Hepatocyte (in vitro differentiated cells): ENCODE measurements around the gene ASB1. TPM values are rescaled to one million over a fixed set of nuclear protein-coding genes. Genes with fewer than 3 reads are reported as not detected.

Source experiments
- DNase-seq: peaks from one replicate; pipeline ENCODE4 v3.0.0-alpha.2; 2016; ENCODE audit warnings: low spot score
- H2AFZ ChIP-seq: fragments of 200-600 bp; sonication (generic); 2 replicates; pipeline ENCODE4 v1.6.0; 2016; ENCODE audit warnings: antibody characterized with exemption, mild to moderate bottlenecking
- H3K27ac ChIP-seq: fragments of 200-600 bp; sonication (generic); 2 replicates; pipeline ENCODE4 v1.5.1; 2016; ENCODE audit warnings: mild to moderate bottlenecking
- H3K27me3 ChIP-seq: fragments of 200-600 bp; sonication (generic); 2 replicates; pipeline ENCODE4 v1.6.1; 2016
- H3K36me3 ChIP-seq: fragments of 200-600 bp; sonication (generic); replicated peaks from 2 replicates; pipeline ENCODE4 v1.5.1; 2016; ENCODE audit warnings: low read depth; ENCODE audit not compliant: insufficient read depth
- H3K4me1 ChIP-seq: fragments of 200-600 bp; sonication (generic); 2 replicates; pipeline ENCODE4 v1.5.1; 2016; ENCODE audit warnings: mild to moderate bottlenecking, moderate library complexity; ENCODE audit not compliant: insufficient read depth
- H3K4me2 ChIP-seq: fragments of 200-600 bp; sonication (generic); 2 replicates; pipeline ENCODE4 v1.6.0; 2016
- H3K4me3 ChIP-seq: fragments of 200-600 bp; sonication (generic); 2 replicates; pipeline ENCODE4 v1.5.1; 2016; ENCODE audit warnings: mild to moderate bottlenecking
- H3K79me2 ChIP-seq: fragments of 200-600 bp; sonication (generic); 2 replicates; pipeline ENCODE4 v1.6.0; 2017; ENCODE audit warnings: mild to moderate bottlenecking
- H3K9me2 ChIP-seq: fragments of 200-600 bp; sonication (generic); replicated peaks from 2 replicates; pipeline ENCODE4 v1.6.0; 2017; ENCODE audit warnings: mild to moderate bottlenecking; ENCODE audit not compliant: insufficient read depth
- H3K9me3 ChIP-seq: fragments of 200-600 bp; sonication (generic); 2 replicates; pipeline ENCODE4 v1.5.1; 2016; ENCODE audit warnings: low read depth, mild to moderate bottlenecking
- H4K20me1 ChIP-seq: fragments of 200-600 bp; sonication (generic); 2 replicates; pipeline ENCODE4 v1.6.0; 2016; ENCODE audit warnings: mild to moderate bottlenecking; ENCODE audit not compliant: insufficient read depth, poor library complexity, severe bottlenecking
- EZH2 ChIP-seq: fragments of 200-600 bp; sonication (generic); IDR thresholded peaks from 2 replicates; pipeline ENCODE4 v1.6.1; 2016; ENCODE audit warnings: antibody characterized with exemption, mild to moderate bottlenecking, borderline replicate concordance
- EZH2phosphoT487 ChIP-seq: fragments of 200-600 bp; sonication (generic); IDR thresholded peaks from one replicate; pipeline ENCODE4 v1.6.1; 2018; ENCODE audit warnings: antibody characterized with exemption, mild to moderate bottlenecking, low read depth, moderate library complexity; ENCODE audit not compliant: unreplicated experiment, severe bottlenecking
- WGBS: methylation state at CpG from one replicate; pipeline ENCODE4 v1.1.6; 2016; ENCODE audit warnings: low lambda C conversion rate; ENCODE audit errors: missing lambda C conversion rate; 5-methylcytosine and 5-hydroxymethylcytosine counted together
- polyA plus RNA-seq: library from polyadenylated mRNA; unstranded; fragments of >200 nt; fragmentation: Nextera tagmentation; extraction: Ambion mirVana; gene quantifications from 2 replicates; pipeline ENCODE4 v1.2.1, GENCODE V29; 2016
- total RNA-seq: library from RNA; depleted of rRNA; stranded (reverse); fragments of >200 nt; gene quantifications from 2 replicates; pipeline ENCODE4 v1.2.3, GENCODE V29; 2014
- TF ChIP-seq, protein P1 (sequence below): fragments of 200-600 bp; sonication (generic); IDR thresholded peaks from 2 replicates; pipeline ENCODE4 v1.5.1; 2016; ENCODE audit warnings: antibody characterized with exemption, mild to moderate bottlenecking; ENCODE audit not compliant: poor library complexity

ASB1 gene
- total and polyA plus RNA-seq, 2 experiments from 2014 or later: 13.0 to 27.9 TPM

DNA sequence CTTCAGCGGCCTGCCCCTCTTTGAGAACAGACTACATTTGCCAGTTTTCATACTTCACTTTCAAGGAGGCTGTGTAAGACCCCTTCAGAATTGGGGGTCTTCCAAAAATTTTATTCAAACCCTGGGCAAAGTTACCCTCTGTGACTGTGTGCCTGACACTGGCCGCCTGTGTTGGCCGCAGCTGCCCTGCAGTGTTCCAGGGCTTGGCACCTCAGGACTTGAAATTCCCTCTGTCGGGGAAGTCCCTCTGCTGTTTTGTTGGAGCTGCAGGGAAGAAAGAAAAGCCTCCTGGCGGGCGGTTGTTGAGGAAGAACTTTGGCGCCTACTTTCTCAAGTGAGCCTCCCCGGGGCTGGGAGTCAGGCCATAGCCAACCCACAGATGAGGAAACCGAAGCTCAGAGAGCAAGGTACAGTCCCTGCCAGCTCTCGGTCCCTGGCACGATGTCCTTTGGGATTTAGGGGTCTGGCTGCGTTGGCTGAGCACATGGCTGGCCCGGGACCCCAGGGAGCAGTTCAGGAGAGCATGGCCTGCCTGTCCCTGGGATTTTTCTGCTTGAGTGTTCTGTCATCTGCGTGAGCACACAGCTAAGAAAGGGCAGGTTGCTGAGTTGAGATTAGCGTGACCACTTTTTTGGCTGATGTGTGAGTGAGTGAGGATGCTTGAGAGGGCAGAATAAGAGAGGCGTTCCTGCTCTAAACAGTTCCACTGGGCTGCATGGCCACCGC is 17.9 kb upstream of the ASB1 start:
- Histone ChIP-seq H3K4me1 (peaks cover 10% of the 10 kb centered on the region), H3K4me2 (no peak overlapping the region), H3K79me2 (no peaks in the 10 kb centered on the region), H2AFZ (no peak overlapping the region), H3K27ac (no peak overlapping the region), H4K20me1 (no peaks in the 10 kb centered on the region), H3K9me2 (no peaks in the 10 kb centered on the region), H3K4me3 (no peak overlapping the region), H3K27me3 (no peaks in the 10 kb centered on the region), H3K36me3 (no peaks in the 10 kb centered on the region), H3K9me3 (no peaks in the 10 kb centered on the region)
- DNase-seq: no peak
- 95% methylated on average over 17 of the region's 17 CpGs for WGBS
- TF ChIP-seq EZH2phosphoT487: no peak
- no peak for TF ChIP-seq EZH2
- TF ChIP-seq, protein P1, sequence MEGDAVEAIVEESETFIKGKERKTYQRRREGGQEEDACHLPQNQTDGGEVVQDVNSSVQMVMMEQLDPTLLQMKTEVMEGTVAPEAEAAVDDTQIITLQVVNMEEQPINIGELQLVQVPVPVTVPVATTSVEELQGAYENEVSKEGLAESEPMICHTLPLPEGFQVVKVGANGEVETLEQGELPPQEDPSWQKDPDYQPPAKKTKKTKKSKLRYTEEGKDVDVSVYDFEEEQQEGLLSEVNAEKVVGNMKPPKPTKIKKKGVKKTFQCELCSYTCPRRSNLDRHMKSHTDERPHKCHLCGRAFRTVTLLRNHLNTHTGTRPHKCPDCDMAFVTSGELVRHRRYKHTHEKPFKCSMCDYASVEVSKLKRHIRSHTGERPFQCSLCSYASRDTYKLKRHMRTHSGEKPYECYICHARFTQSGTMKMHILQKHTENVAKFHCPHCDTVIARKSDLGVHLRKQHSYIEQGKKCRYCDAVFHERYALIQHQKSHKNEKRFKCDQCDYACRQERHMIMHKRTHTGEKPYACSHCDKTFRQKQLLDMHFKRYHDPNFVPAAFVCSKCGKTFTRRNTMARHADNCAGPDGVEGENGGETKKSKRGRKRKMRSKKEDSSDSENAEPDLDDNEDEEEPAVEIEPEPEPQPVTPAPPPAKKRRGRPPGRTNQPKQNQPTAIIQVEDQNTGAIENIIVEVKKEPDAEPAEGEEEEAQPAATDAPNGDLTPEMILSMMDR: no peak

DNA sequence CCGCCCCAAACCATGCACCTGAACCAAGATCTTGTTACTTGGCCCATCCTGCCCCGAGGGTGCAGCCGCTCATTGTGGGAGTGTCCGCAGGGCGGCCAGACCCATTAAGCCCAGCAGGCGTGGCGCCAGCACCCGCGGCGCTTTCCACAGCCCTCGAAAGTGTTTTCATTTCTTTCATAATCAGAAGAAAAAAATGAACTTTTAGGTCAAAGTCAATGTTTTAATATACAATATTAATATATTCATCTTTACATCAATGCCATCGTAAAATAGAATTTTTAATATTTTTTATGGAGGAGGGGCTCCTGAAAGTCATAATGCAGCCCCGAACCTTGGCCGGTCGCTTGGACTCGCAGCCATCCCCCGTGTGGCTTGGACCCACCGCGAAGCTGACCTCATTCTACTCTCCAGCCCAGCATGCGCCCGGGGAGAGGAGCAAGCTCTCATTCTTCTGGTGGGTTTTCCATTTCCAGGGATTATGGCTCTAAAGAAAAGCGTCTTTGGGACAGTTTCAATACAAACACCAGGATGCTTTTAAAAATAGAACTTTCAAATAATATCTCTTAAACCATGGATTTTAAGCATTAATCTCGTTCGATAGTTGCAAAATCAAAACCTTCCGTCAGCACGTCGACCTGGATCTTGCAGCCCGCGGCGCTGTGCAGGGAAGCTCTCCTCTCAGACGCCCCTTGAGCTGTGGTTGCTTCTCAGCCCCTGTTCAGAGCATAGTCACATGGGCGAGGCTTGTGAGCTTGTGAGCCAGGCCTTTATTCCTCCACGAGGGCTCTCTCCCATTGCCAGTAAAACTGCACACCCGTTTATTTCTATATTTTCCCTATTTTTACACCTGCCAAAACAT is 17.2 kb upstream of the ASB1 start:
- Histone ChIP-seq H3K79me2 (no peaks in the 10 kb centered on the region), H3K27me3 (no peaks in the 10 kb centered on the region), H3K9me2 (no peaks in the 10 kb centered on the region), H3K27ac (no peak overlapping the region), H3K9me3 (no peaks in the 10 kb centered on the region), H3K4me2 (no peak overlapping the region), H3K4me1 (peaks cover 6% of the 10 kb centered on the region), H3K4me3 (no peak overlapping the region), H3K36me3 (no peaks in the 10 kb centered on the region), H2AFZ (no peak overlapping the region), H4K20me1 (no peaks in the 10 kb centered on the region)
- no peak for DNase-seq
- 90% methylated on average over 34 of the region's 34 CpGs for WGBS
- TF ChIP-seq EZH2 (no peak), EZH2phosphoT487 (no peak)
- TF ChIP-seq, protein P1: no peak

DNA sequence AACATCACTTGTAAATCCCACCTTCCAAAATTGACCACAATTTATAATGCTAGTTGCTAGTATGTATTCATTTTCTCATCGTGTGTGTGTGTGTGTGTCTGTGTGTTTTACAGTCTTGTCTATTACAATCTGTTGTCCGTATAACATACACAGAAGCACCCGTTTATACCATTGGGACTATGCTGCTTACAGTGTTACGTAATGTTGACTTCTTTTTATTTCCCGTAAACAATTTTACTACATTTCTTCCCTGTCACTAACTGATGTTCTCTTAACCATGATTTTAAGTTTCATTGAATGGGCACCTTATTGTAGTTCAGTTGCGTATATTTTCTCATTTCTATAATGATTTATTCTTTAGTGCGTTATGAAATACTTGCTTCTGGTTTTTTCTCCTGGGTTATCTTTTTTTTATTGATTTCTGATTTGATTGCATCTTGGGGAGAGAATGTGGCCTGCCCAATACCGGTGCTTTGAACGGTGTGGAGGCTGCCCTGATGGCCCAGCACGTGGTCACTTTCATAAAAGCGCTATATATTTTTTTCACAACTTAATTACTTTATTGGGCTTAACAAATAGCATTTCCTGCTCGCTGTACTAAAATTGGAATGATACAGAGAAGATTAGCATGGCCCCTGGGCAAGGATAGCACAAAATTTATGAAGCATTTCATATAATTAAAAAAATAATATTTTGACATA is 14.5 kb upstream of the ASB1 start:
- Histone ChIP-seq H3K36me3 (no peaks in the 10 kb centered on the region), H3K79me2 (no peaks in the 10 kb centered on the region), H3K4me1 (no peaks in the 10 kb centered on the region), H3K27me3 (no peaks in the 10 kb centered on the region), H3K9me3 (no peaks in the 10 kb centered on the region), H3K4me3 (no peak overlapping the region), H3K27ac (no peak overlapping the region), H2AFZ (no peak overlapping the region), H3K4me2 (no peak overlapping the region), H3K9me2 (no peaks in the 10 kb centered on the region), H4K20me1 (no peaks in the 10 kb centered on the region)
- WGBS: 87% methylated on average over 12 of the region's 12 CpGs
- no peak for DNase-seq
- no peak for TF ChIP-seq EZH2phosphoT487

DNA sequence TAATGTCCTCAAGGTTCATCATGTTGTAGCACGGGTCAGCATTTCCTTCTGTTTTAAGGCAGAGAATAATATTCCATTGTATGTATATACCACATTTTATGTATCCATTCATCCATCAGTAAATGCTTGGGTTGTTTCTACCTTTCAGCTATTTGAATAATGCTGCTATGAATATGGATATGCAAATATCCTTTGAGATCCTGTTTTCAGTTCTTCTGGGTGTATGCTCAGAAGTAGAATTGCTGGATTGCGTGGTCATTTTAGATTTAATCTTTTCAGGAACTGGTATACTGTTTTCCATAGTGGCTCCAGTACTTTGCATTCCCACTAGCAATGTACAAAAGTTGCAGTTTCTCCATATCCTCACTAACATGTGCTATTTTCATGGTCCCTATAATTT is 13.4 kb upstream of the ASB1 start:
- Histone ChIP-seq H3K4me2 (no peak overlapping the region), H2AFZ (no peak overlapping the region), H3K79me2 (no peaks in the 10 kb centered on the region), H3K27me3 (no peaks in the 10 kb centered on the region), H3K4me3 (no peak overlapping the region), H3K27ac (no peak overlapping the region), H3K9me3 (no peaks in the 10 kb centered on the region), H3K36me3 (no peaks in the 10 kb centered on the region), H4K20me1 (no peaks in the 10 kb centered on the region), H3K4me1 (no peaks in the 10 kb centered on the region), H3K9me2 (no peaks in the 10 kb centered on the region)
- WGBS: 100% methylated on average over 2 of the region's 2 CpGs
- DNase-seq: no peak
- no peak for TF ChIP-seq EZH2
- TF ChIP-seq, protein P1: no peak
- TF ChIP-seq EZH2phosphoT487: no peak
